OCI-LY7 (cell line): ENCODE data around the gene MAN1A1. TPM values are rescaled to one million over a fixed set of nuclear protein-coding genes. Genes with fewer than 3 reads are reported as not detected.

Experiments used
- BruUV-seq: library from RNA; stranded (reverse); fragments of 400-500 nt; replicated peaks from 2 replicates; lab custom pipeline; 2021; lab: Mats Ljungman, UMichigan
- CTCF ChIA-PET: fragments of 300-600 bp; sonication (Branson Sonifier 250); formaldehyde crosslinking; loops from one replicate; lab custom pipeline; 2022; ENCODE audit warnings: antibody characterized with exemption; ENCODE audit not compliant: unreplicated experiment; lab: Charles Lee
- POLR2A ChIA-PET: fragments of 300-600 bp; sonication (Branson Sonifier 250); formaldehyde crosslinking; loops from one replicate; lab custom pipeline; 2022; ENCODE audit warnings: antibody characterized with exemption; lab: Charles Lee
- DNase-seq: peaks from one replicate; pipeline ENCODE4 v3.0.0-alpha.2; 2015; ENCODE audit warnings: low spot score
- H2AFZ ChIP-seq: fragments of 200-600 bp; sonication (generic), shearing (Covaris generic); 2 replicates; pipeline ENCODE4 v1.6.1; 2014; ENCODE audit warnings: mild to moderate bottlenecking, antibody characterized with exemption, low read length, moderate library complexity
- H3K27ac ChIP-seq: fragments of 200-600 bp; sonication (generic); 2 replicates; pipeline ENCODE4 v1.5.1; 2014; ENCODE audit warnings: mixed run types, low read depth, mild to moderate bottlenecking, moderate library complexity, low read length, inconsistent platforms; ENCODE audit not compliant: poor library complexity, severe bottlenecking
- H3K36me3 ChIP-seq: fragments of 200-600 bp; sonication (generic); 2 replicates; pipeline ENCODE4 v1.6.1; 2014; ENCODE audit warnings: mild to moderate bottlenecking, antibody characterized with exemption, low read length, moderate library complexity, mixed read lengths; ENCODE audit not compliant: insufficient read depth
- H3K4me1 ChIP-seq: fragments of 200-600 bp; sonication (generic); 2 replicates; pipeline ENCODE4 v1.5.1; 2014; ENCODE audit warnings: mild to moderate bottlenecking, low read length; ENCODE audit not compliant: insufficient read depth, poor library complexity, severe bottlenecking
- H3K4me2 ChIP-seq: fragments of 200-600 bp; sonication (generic); 2 replicates; pipeline ENCODE4 v1.6.1; 2014; ENCODE audit warnings: mild to moderate bottlenecking, low read length
- H3K4me3 ChIP-seq: fragments of 200-600 bp; sonication (generic); 2 replicates; pipeline ENCODE4 v1.5.1; 2014; ENCODE audit warnings: mild to moderate bottlenecking, low read depth, low read length; ENCODE audit not compliant: poor library complexity, severe bottlenecking
- H3K79me2 ChIP-seq: fragments of 200-600 bp; sonication (generic); 2 replicates; pipeline ENCODE4 v1.6.1; 2016; ENCODE audit warnings: low read depth, mild to moderate bottlenecking, low read length, moderate library complexity, mixed read lengths; ENCODE audit not compliant: insufficient read depth
- H3K9me2 ChIP-seq: fragments of 200-600 bp; sonication (generic); 2 replicates; pipeline ENCODE4 v1.6.1; 2016; ENCODE audit warnings: mild to moderate bottlenecking, low read length, mixed read lengths; ENCODE audit not compliant: insufficient read depth
- H3K9me3 ChIP-seq: fragments of 200-600 bp; sonication (generic); 2 replicates; pipeline ENCODE4 v1.6.1; 2014; ENCODE audit warnings: mild to moderate bottlenecking, mixed run types, low read length, mixed read lengths
- H4K20me1 ChIP-seq: fragments of 200-600 bp; sonication (generic); 2 replicates; pipeline ENCODE4 v1.6.1; 2014; ENCODE audit warnings: mild to moderate bottlenecking, antibody characterized with exemption, low read length, moderate library complexity, mixed read lengths; ENCODE audit not compliant: insufficient read depth
- CTCF ChIP-seq: fragments of 200-600 bp; sonication (generic); conservative IDR thresholded peaks from 2 replicates; pipeline ENCODE4 v1.5.1; 2014; ENCODE audit warnings: mild to moderate bottlenecking, antibody characterized with exemption, low read length, moderate library complexity, mixed read lengths
- EZH2phosphoT487 ChIP-seq: fragments of 200-600 bp; sonication (generic); IDR thresholded peaks from 2 replicates; pipeline ENCODE4 v1.6.1; 2018; ENCODE audit warnings: low read depth, borderline replicate concordance, mild to moderate bottlenecking, mixed run types, antibody characterized with exemption, low read length, moderate library complexity, mixed read lengths
- intact Hi-C: fragments of 100-400 bp; cut with micrococcal nuclease; formaldehyde crosslinking; loops from one replicate; pipeline ENCODE4 v1.10.0; 2022; ENCODE audit not compliant: unreplicated experiment
- total RNA-seq, 2 experiments: library from RNA; depleted of rRNA in 1 of 2; stranded (reverse); fragments of >200 nt in 1 of 2; shearing (Covaris generic) in 1 of 2; gene quantifications; 2 replicates each; pipeline ENCODE4 v1.2.3, GENCODE V29; 2014 to 2022

The MAN1A1 gene
- total RNA-seq, 2 experiments from 2014 or later, result 72.4 to 74.3 TPM

- no peak overlapping the region for H3K4me2 ChIP-seq
- TF ChIP-seq EZH2phosphoT487 (no peak), CTCF (no peak)
- POLR2A ChIA-PET, result interaction anchor here (0.8 to 1.1 kb wide), 2 partner anchors 16 to 117 kb away, joined by 3 to 4 read pairs; no protein-coding TSS in a partner anchor
These were observed 152.8 kb downstream of the MAN1A1 start for GRCh38 chr6:119196715-119197114.

GRCh38 chr6:119195848-119196247, 153.7 kb downstream of the MAN1A1 start:
- DNase-seq, result no peak
- peaks cover 98% of the 10 kb centered on the region for H3K36me3 ChIP-seq
- H3K9me3 ChIP-seq, result no peaks in the 10 kb centered on the region
- intact Hi-C loops, result no loop called here
- H4K20me1 ChIP-seq, result no peaks in the 10 kb centered on the region
- H3K79me2 ChIP-seq, result peaks cover 4% of the 10 kb centered on the region; the same call in 1 of the 2 replicates
- H3K4me2 ChIP-seq, result no peak overlapping the region
- no peak overlapping the region for H3K4me3 ChIP-seq
- H3K4me1 ChIP-seq, result no peaks in the 10 kb centered on the region
- ChIA-PET CTCF (no interaction called here), POLR2A (interaction anchor here (0.9 kb wide), 1 partner anchor 13 kb away, joined by 3 read pairs; no protein-coding TSS in a partner anchor)
- H3K27ac ChIP-seq, result no peak overlapping the region
- TF ChIP-seq EZH2phosphoT487, result no peak
- TF ChIP-seq CTCF, result no peak
- no peak overlapping the region for H2AFZ ChIP-seq
- BruUV-seq, result no TSS peak
- H3K9me2 ChIP-seq, result no peaks in the 10 kb centered on the region

More at GRCh38 chr6:119196715-119197114, 152.8 kb downstream of the MAN1A1 start:
- no peaks in the 10 kb centered on the region for H3K9me2 ChIP-seq
- intact Hi-C loops, result no loop called here
- no peak overlapping the region for H3K27ac ChIP-seq
- no peaks in the 10 kb centered on the region for H3K9me3 ChIP-seq
- H3K4me1 ChIP-seq, result no peaks in the 10 kb centered on the region
- BruUV-seq, result no TSS peak
- DNase-seq, result no peak
- H3K79me2 ChIP-seq, result peaks cover 4% of the 10 kb centered on the region; the same call in 1 of the 2 replicates
- no peaks in the 10 kb centered on the region for H4K20me1 ChIP-seq
- CTCF ChIA-PET, result no interaction called here
- H3K4me3 ChIP-seq, result no peak overlapping the region
- H2AFZ ChIP-seq, result no peak overlapping the region
- peaks cover 98% of the 10 kb centered on the region for H3K36me3 ChIP-seq

- no peak for TF ChIP-seq CTCF
- TF ChIP-seq EZH2phosphoT487, result no peak
- intact Hi-C loops, result no loop called here
- no peak overlapping the region for H2AFZ ChIP-seq
- H3K79me2 ChIP-seq, result peaks cover 4% of the 10 kb centered on the region; the same call in 1 of the 2 replicates
- H4K20me1 ChIP-seq, result no peaks in the 10 kb centered on the region
- H3K9me3 ChIP-seq, result no peaks in the 10 kb centered on the region
- ChIA-PET POLR2A (interaction anchor here (0.6 kb wide), 1 partner anchor 13 kb away, joined by 3 read pairs; no protein-coding TSS in a partner anchor), CTCF (no interaction called here)
- no peak overlapping the region for H3K27ac ChIP-seq
- BruUV-seq, result no TSS peak
- no peaks in the 10 kb centered on the region for H3K4me1 ChIP-seq
- no peaks in the 10 kb centered on the region for H3K9me2 ChIP-seq
- no peak for DNase-seq
- H3K4me2 ChIP-seq, result no peak overlapping the region
- H3K4me3 ChIP-seq, result no peak overlapping the region
- H3K36me3 ChIP-seq, result peaks cover 97% of the 10 kb centered on the region
These were observed 154.4 kb downstream of the MAN1A1 start for GRCh38 chr6:119195204-119195603.
